ENCODE measurements around the gene COL21A1. TPM values are rescaled to one million over a fixed set of nuclear protein-coding genes. Genes with fewer than 3 reads are reported as not detected.

Gene COL21A1
- total RNA-seq, 1 donor from 2014 or later: 16.8 TPM

DNA sequence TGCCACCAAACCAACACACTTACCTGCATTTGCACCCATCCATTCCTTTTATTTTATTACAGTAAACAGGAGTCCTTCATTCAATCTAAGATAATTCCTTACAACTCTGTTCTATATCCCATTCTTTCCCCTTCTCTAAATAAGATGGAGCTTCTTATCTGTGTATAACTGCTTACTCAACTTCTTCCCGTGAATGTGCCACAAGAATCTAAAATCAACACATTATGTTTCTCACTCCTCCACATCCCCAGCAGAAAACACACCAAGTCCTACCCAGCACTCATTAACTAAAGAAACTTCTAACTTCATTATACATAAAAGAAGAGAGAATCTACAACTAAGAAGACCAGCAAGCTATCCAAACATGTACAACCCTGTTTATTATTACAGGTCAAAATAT lies 141.1 kb downstream of the COL21A1 start:
- Mint-ChIP-seq H3K9me3 (ENCODE audit: low read depth) (peaks cover 8% of the 10 kb centered on the region), H3K4me1 (ENCODE audit: low read depth) (no peaks in the 10 kb centered on the region), H3K36me3 (ENCODE audit: insufficient read depth) (no peaks in the 10 kb centered on the region), H3K27me3 (no peaks in the 10 kb centered on the region), H3K4me3 (ENCODE audit: low read depth) (no peak overlapping the region), H3K27ac (peak overlapping the region; percentile 8)
- DNase-seq (ENCODE audit: low spot score, unreplicated experiment): no peak
- TF ChIP-seq, protein P1, sequence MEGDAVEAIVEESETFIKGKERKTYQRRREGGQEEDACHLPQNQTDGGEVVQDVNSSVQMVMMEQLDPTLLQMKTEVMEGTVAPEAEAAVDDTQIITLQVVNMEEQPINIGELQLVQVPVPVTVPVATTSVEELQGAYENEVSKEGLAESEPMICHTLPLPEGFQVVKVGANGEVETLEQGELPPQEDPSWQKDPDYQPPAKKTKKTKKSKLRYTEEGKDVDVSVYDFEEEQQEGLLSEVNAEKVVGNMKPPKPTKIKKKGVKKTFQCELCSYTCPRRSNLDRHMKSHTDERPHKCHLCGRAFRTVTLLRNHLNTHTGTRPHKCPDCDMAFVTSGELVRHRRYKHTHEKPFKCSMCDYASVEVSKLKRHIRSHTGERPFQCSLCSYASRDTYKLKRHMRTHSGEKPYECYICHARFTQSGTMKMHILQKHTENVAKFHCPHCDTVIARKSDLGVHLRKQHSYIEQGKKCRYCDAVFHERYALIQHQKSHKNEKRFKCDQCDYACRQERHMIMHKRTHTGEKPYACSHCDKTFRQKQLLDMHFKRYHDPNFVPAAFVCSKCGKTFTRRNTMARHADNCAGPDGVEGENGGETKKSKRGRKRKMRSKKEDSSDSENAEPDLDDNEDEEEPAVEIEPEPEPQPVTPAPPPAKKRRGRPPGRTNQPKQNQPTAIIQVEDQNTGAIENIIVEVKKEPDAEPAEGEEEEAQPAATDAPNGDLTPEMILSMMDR (IDR thresholded peaks at IDR 0.05; ENCODE audit: unreplicated experiment): no peak

DNA sequence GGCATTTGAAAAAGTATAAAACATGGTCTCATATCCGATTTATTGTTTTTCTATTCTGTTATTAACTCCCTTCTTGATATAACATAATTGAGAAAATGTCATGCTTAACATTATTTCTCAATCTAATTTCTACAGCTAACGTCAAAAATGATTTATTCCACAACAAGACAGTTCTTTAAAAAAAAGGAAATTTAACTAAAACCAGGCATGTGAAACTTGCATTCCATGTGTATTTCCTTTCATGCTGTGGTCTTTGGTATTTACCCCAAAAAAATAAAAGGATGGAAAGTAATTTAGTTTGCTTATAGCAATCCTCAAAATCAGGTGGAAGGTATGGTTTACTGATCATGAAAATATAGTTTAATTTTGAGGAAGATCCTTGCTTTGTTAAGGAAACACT lies 142.8 kb downstream of the COL21A1 start:
- no peaks in the 10 kb centered on the region for H3K4me1 Mint-ChIP-seq (ENCODE audit: low read depth)
- no peak overlapping the region for H3K27ac Mint-ChIP-seq
- no peaks in the 10 kb centered on the region for H3K36me3 Mint-ChIP-seq (ENCODE audit: insufficient read depth)
- H3K27me3 Mint-ChIP-seq: no peaks in the 10 kb centered on the region
- DNase-seq (ENCODE audit: low spot score, unreplicated experiment): no peak
- H3K9me3 Mint-ChIP-seq (ENCODE audit: low read depth): peaks cover 4% of the 10 kb centered on the region
- TF ChIP-seq, protein P1 (IDR thresholded peaks at IDR 0.05; ENCODE audit: unreplicated experiment): no peak
- H3K4me3 Mint-ChIP-seq (ENCODE audit: low read depth): no peak overlapping the region

DNA sequence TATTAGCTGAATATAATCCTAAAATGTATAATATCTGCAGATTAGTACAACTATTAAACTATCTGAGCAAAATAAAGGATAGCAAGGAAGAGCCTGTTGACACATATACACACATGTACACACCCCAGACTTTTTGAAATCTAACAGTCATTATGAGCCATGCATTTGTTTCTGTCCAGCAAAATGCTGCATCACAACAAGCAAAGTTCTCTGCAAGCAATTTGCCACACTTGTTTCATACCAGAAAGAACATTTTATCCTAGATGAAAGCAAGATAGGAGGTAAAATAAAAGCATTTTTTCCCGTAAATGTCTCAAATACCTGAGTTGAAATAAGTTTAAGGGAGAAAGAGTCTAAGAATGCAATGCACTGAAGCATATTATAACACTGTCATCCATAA lies 145.2 kb downstream of the COL21A1 start:
- H3K36me3 Mint-ChIP-seq (ENCODE audit: insufficient read depth): peaks cover 1% of the 10 kb centered on the region
- no peak for DNase-seq (ENCODE audit: low spot score, unreplicated experiment)

DNA sequence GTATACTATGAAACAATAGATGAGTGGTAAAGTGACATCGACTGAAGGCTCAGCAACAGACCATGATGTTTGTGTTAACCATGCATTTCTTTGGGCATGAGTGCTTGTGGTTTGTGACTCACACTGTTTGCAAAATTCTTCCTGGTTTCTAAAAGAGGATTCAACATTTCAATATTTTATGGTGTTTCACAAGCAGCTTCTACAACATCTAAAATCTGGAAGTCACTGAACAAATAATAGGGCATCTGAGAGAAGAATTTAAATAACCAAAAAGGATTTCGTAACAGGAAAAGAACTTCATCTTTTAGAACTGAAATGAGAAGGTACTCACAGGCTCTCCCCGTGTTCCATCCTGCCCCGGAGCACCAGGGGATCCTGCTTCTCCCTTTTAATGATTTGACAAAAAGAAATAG lies 146.2 kb downstream of the COL21A1 start:
- peaks cover 1% of the 10 kb centered on the region for H3K36me3 Mint-ChIP-seq (ENCODE audit: insufficient read depth)
- TF ChIP-seq, protein P1 (IDR thresholded peaks at IDR 0.05; ENCODE audit: unreplicated experiment): no peak
- no peaks in the 10 kb centered on the region for H3K4me1 Mint-ChIP-seq (ENCODE audit: low read depth)
- H3K27me3 Mint-ChIP-seq: no peaks in the 10 kb centered on the region
- peaks cover 4% of the 10 kb centered on the region for H3K9me3 Mint-ChIP-seq (ENCODE audit: low read depth)
- H3K27ac Mint-ChIP-seq: no peak overlapping the region
- no peak for DNase-seq (ENCODE audit: low spot score, unreplicated experiment)
- H3K4me3 Mint-ChIP-seq (ENCODE audit: low read depth): no peak overlapping the region

More for the DNA sequence above, 145.2 kb downstream of the COL21A1 start:
- TF ChIP-seq, protein P1 (IDR thresholded peaks at IDR 0.05; ENCODE audit: unreplicated experiment): no peak
- H3K4me3 Mint-ChIP-seq (ENCODE audit: low read depth): no peak overlapping the region
- no peak overlapping the region for H3K27ac Mint-ChIP-seq
- no peaks in the 10 kb centered on the region for H3K27me3 Mint-ChIP-seq
- no peaks in the 10 kb centered on the region for H3K4me1 Mint-ChIP-seq (ENCODE audit: low read depth)
- peaks cover 7% of the 10 kb centered on the region for H3K9me3 Mint-ChIP-seq (ENCODE audit: low read depth)

DNA sequence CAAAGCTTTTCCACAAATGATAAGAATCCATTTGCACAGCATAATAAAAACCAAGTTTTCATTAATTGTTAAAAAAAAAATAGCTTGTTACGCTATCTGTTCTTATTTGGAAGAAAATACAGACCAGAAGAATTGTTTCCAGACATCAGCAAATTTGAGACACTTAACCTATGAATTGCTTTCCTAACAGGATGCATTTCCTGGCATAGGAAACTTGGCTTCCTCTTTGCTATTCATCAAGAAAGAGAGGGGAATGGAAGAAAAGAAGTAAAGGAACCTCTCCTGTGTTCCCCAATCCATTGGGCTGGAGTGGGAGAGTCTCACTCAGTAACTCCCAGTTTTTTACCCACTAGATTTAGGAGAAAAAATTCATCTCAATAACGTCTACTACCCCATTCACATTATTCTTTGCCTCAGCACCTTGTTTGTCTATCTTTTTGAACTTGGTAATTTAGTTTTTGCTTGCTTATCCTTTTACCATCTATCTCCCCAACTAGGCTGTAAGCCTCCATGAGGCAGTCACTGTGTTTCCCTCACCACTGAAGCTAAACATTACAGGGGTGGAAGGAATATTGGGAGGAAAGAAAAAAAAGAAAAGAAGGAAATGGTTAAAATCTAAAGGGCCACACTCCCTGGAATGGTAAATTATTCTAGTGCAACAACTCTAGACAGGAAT lies 150.3 kb downstream of the COL21A1 start:
- H3K4me3 Mint-ChIP-seq (ENCODE audit: low read depth): no peak overlapping the region
- H3K36me3 Mint-ChIP-seq (ENCODE audit: insufficient read depth): peaks cover 1% of the 10 kb centered on the region
- TF ChIP-seq, protein P1 (IDR thresholded peaks at IDR 0.05; ENCODE audit: unreplicated experiment): no peak
- peaks cover 8% of the 10 kb centered on the region for H3K9me3 Mint-ChIP-seq (ENCODE audit: low read depth)
- no peak overlapping the region for H3K27ac Mint-ChIP-seq
- no peaks in the 10 kb centered on the region for H3K27me3 Mint-ChIP-seq
- no peak for DNase-seq (ENCODE audit: low spot score, unreplicated experiment)
- H3K4me1 Mint-ChIP-seq (ENCODE audit: low read depth): no peaks in the 10 kb centered on the region

All from progenitor cell of endocrine pancreas (in vitro differentiated cells).